ENCODE measurements around the gene UGCG.
"Not testable (repeated sequence)": the region's sequence is repeated elsewhere in the genome, so short reads cannot be mapped to it uniquely, and the experiment has no call there.

The UGCG gene

DNA sequence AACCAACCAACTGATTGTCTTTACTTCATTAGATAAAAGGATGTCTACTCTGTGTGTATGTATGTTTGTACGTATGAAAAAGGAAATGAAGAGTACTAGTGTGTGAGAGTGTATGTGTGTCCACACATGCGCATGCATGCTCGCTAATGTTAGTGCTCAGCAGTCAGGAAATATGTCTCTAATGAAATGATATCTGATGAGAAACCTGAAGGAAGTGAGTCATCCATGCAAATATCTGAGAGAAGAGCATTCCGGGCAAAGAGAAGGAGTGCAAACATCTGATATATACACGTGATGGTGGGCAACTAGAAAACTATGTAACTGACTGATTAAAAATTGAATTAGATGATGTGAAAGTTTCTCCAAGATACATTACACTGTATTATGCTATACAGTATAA is 29.6 kb upstream of the UGCG start:
- Histone ChIP-seq H3K36me3 (ENCODE audit: insufficient read depth, low read length) (no peaks in the 10 kb centered on the region), H3K4me3 (no peak overlapping the region), H3K9ac (ENCODE audit: insufficient read length) (no peak overlapping the region), H3K9me3 (ENCODE audit: low read depth, low read length) (no peaks in the 10 kb centered on the region), H3K27ac (no peak overlapping the region)
- TF ChIP-seq FOXP2 (optimal IDR thresholded peaks at IDR 0.05; ENCODE audit: control extremely low read depth, extremely low read length, insufficient read depth) = no peak
- DNase-seq (ENCODE audit: low read depth, low spot score) = no peak

DNA sequence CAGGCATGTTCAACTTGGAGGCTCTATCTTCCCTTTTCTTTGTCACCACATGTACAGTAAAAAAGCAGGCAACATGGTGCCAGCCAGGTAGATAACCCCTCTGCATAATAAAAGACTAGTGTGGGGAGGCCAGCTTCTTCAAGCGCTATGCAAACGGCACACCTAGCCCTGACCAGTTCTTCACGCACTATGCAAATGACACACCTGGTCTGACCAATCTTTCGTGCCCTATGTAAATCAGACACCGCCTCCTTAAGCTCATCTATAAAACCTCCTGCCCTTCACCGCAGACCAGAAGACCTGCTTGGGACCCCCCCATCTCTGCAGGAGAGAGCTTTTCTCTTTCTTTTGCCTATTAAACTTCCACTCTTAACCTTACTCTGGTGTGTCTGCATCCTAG is 28.1 kb upstream of the UGCG start:
- H3K9ac ChIP-seq (ENCODE audit: insufficient read length) = no peak overlapping the region
- no peak for TF ChIP-seq POLR2AphosphoS5 (IDR thresholded peaks at IDR 0.05; ENCODE audit: borderline replicate concordance, low read depth, low read length)
- TF ChIP-seq EZH2 (IDR thresholded peaks at IDR 0.05) = no peak
- no peak for TF ChIP-seq FOXP2 (optimal IDR thresholded peaks at IDR 0.05; ENCODE audit: control extremely low read depth, extremely low read length, insufficient read depth)
- H3K9me3 ChIP-seq (ENCODE audit: low read depth, low read length) = no peaks in the 10 kb centered on the region
- H3K27ac ChIP-seq = no peak overlapping the region
- DNase-seq (ENCODE audit: low read depth, low spot score) = no peak
- H3K4me3 ChIP-seq = no peak overlapping the region
- no peaks in the 10 kb centered on the region for H3K36me3 ChIP-seq (ENCODE audit: insufficient read depth, low read length)

- DNase-seq (ENCODE audit: low read depth, low spot score) = no peak
- TF ChIP-seq FOXP2 (optimal IDR thresholded peaks at IDR 0.05; ENCODE audit: control extremely low read depth, extremely low read length, insufficient read depth) (no peak), EZH2 (IDR thresholded peaks at IDR 0.05) (no peak), POLR2AphosphoS5 (IDR thresholded peaks at IDR 0.05; ENCODE audit: borderline replicate concordance, low read depth, low read length) (no peak)
- H3K4me3 ChIP-seq = no peak overlapping the region
- H3K9me3 ChIP-seq (ENCODE audit: low read depth, low read length) = no peaks in the 10 kb centered on the region
- H3K27ac ChIP-seq = no peak overlapping the region
- no peaks in the 10 kb centered on the region for H3K36me3 ChIP-seq (ENCODE audit: insufficient read depth, low read length)
- no peak overlapping the region for H3K9ac ChIP-seq (ENCODE audit: insufficient read length)
Observed at GRCh38 chr9:111870774-111871498, 25.7 kb upstream of the UGCG start.

- no peak for TF ChIP-seq FOXP2 (optimal IDR thresholded peaks at IDR 0.05; ENCODE audit: control extremely low read depth, extremely low read length, insufficient read depth)
- no peak for TF ChIP-seq POLR2AphosphoS5 (IDR thresholded peaks at IDR 0.05; ENCODE audit: borderline replicate concordance, low read depth, low read length)
- no peak for TF ChIP-seq EZH2 (IDR thresholded peaks at IDR 0.05)
- Histone ChIP-seq H3K9ac (ENCODE audit: insufficient read length) (no peak overlapping the region), H3K4me3 (no peak overlapping the region), H3K9me3 (ENCODE audit: low read depth, low read length) (no peaks in the 10 kb centered on the region), H3K27ac (no peak overlapping the region), H3K36me3 (ENCODE audit: insufficient read depth, low read length) (no peaks in the 10 kb centered on the region)
- no peak for DNase-seq (ENCODE audit: low read depth, low spot score)
Observed at GRCh38 chr9:111871499-111871855, 25.1 kb upstream of the UGCG start.

GRCh38 chr9:111872886-111873285 is 23.7 kb upstream of the UGCG start:
- H3K27ac ChIP-seq = no peak overlapping the region
- no peaks in the 10 kb centered on the region for H3K9me3 ChIP-seq (ENCODE audit: low read depth, low read length)
- no peak overlapping the region for H3K9ac ChIP-seq (ENCODE audit: insufficient read length)
- TF ChIP-seq EZH2 (IDR thresholded peaks at IDR 0.05) = no peak
- no peaks in the 10 kb centered on the region for H3K36me3 ChIP-seq (ENCODE audit: insufficient read depth, low read length)
- H3K4me3 ChIP-seq = no peak overlapping the region
- no peak for DNase-seq (ENCODE audit: low read depth, low spot score)

- Histone ChIP-seq H3K27ac (no peak overlapping the region), H3K9ac (ENCODE audit: insufficient read length) (no peak overlapping the region), H3K9me3 (ENCODE audit: low read depth, low read length) (no peaks in the 10 kb centered on the region), H3K36me3 (ENCODE audit: insufficient read depth, low read length) (no peaks in the 10 kb centered on the region), H3K4me3 (no peak overlapping the region)
- no peak for DNase-seq (ENCODE audit: low read depth, low spot score)
- TF ChIP-seq POLR2AphosphoS5 (IDR thresholded peaks at IDR 0.05; ENCODE audit: borderline replicate concordance, low read depth, low read length) (no peak), EZH2 (IDR thresholded peaks at IDR 0.05) (no peak), FOXP2 (optimal IDR thresholded peaks at IDR 0.05; ENCODE audit: control extremely low read depth, extremely low read length, insufficient read depth) (no peak)
Observed at GRCh38 chr9:111873901-111874300, 22.7 kb upstream of the UGCG start.

GRCh38 chr9:111874500-111874899 is 22.1 kb upstream of the UGCG start:
- DNase-seq (ENCODE audit: low read depth, low spot score) = no peak
- Histone ChIP-seq H3K9me3 (ENCODE audit: low read depth, low read length) (no peaks in the 10 kb centered on the region), H3K27ac (no peak overlapping the region), H3K9ac (ENCODE audit: insufficient read length) (no peak overlapping the region), H3K36me3 (ENCODE audit: insufficient read depth, low read length) (no peaks in the 10 kb centered on the region), H3K4me3 (no peak overlapping the region)
- TF ChIP-seq EZH2 (IDR thresholded peaks at IDR 0.05) = no peak
- TF ChIP-seq POLR2AphosphoS5 (IDR thresholded peaks at IDR 0.05; ENCODE audit: borderline replicate concordance, low read depth, low read length) = no peak
- TF ChIP-seq FOXP2 (optimal IDR thresholded peaks at IDR 0.05; ENCODE audit: control extremely low read depth, extremely low read length, insufficient read depth) = no peak

DNA sequence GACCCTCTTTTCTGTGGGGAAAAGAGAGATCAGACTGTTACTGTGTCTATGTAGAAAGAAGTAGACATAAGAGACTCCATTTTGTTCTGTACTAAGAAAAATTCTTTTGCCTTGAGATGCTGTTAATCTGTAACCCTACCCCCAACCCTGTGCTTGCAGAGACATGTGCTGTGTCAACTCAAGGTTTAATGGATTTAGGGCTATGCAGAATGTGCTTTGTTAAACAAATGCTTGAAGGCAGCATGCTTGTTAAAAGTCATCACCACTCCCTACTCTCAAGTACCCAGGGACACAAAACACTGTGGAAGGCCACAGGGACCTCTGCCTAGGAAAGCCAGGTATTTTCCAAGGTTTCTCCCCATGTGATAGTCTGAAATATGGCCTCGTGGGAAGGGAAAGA is 21.3 kb upstream of the UGCG start:
- not testable (repeated sequence) for H3K9ac ChIP-seq (ENCODE audit: insufficient read length); H3K4me3 ChIP-seq; H3K36me3 ChIP-seq (ENCODE audit: insufficient read depth, low read length); H3K27ac ChIP-seq; H3K9me3 ChIP-seq (ENCODE audit: low read depth, low read length); DNase-seq (ENCODE audit: low read depth, low spot score)

GRCh38 chr9:111875691-111876090 is 20.9 kb upstream of the UGCG start:
- H3K4me3 ChIP-seq; H3K36me3 ChIP-seq (ENCODE audit: insufficient read depth, low read length); H3K27ac ChIP-seq; DNase-seq (ENCODE audit: low read depth, low spot score); H3K9me3 ChIP-seq (ENCODE audit: low read depth, low read length); H3K9ac ChIP-seq (ENCODE audit: insufficient read length): not testable (repeated sequence)

All from SK-N-MC (cell line).